Loucy (cell line): ENCODE data around the gene OMD.

Experiments used
- H2AFZ ChIP-seq: fragments of 200-600 bp; sonication (generic); 2 replicates; pipeline ENCODE4 v1.6.0; 2016; ENCODE audit warnings: antibody characterized with exemption, mild to moderate bottlenecking, low read length, moderate library complexity
- H3F3A ChIP-seq: fragments of 200-600 bp; 2 replicates; pipeline ENCODE4 v1.6.0; 2016; ENCODE audit warnings: antibody characterized with exemption, low read depth, mild to moderate bottlenecking
- H3K27me3 ChIP-seq: fragments of 200-600 bp; sonication (generic); 2 replicates; pipeline ENCODE4 v1.6.1; 2014; ENCODE audit warnings: low read length, mild to moderate bottlenecking; ENCODE audit not compliant: insufficient read depth, poor library complexity, severe bottlenecking
- H3K36me3 ChIP-seq: fragments of 200-600 bp; sonication (generic); 2 replicates; pipeline ENCODE4 v1.6.1; 2016; ENCODE audit warnings: low read length; ENCODE audit not compliant: insufficient read depth
- H3K4me1 ChIP-seq: fragments of 200-600 bp; sonication (generic); 2 replicates; pipeline ENCODE4 v1.5.1; 2014; ENCODE audit warnings: low read length, mild to moderate bottlenecking; ENCODE audit not compliant: insufficient read depth, poor library complexity, severe bottlenecking
- H3K4me2 ChIP-seq: fragments of 200-600 bp; sonication (generic); 2 replicates; pipeline ENCODE4 v1.6.0; 2014; ENCODE audit warnings: antibody characterized with exemption, low read length, low read depth, mild to moderate bottlenecking; ENCODE audit not compliant: poor library complexity, severe bottlenecking
- H3K4me3 ChIP-seq: fragments of 200-600 bp; sonication (generic); 2 replicates; pipeline ENCODE4 v1.5.1; 2014; ENCODE audit warnings: low read length, mild to moderate bottlenecking, mixed read lengths; ENCODE audit not compliant: poor library complexity, severe bottlenecking
- H3K79me2 ChIP-seq: fragments of 200-600 bp; sonication (generic); 2 replicates; pipeline ENCODE4 v1.6.1; 2014; ENCODE audit warnings: low read length; ENCODE audit not compliant: insufficient read depth
- H3K9ac ChIP-seq: fragments of 200-600 bp; sonication (generic); 2 replicates; pipeline ENCODE4 v1.6.0; 2014; ENCODE audit warnings: mild to moderate bottlenecking, low read depth, low read length, moderate library complexity; ENCODE audit not compliant: poor library complexity, severe bottlenecking
- H3K9me2 ChIP-seq: fragments of 200-600 bp; sonication (generic); replicated peaks from 2 replicates; pipeline ENCODE4 v1.6.1; 2016; ENCODE audit warnings: low read depth, low read length, mixed read lengths
- H3K9me3 ChIP-seq: fragments of 200-600 bp; sonication (generic); 2 replicates; pipeline ENCODE4 v1.6.1; 2014; ENCODE audit warnings: mild to moderate bottlenecking, antibody characterized with exemption, low read length, low read depth; ENCODE audit not compliant: insufficient read depth
- H4K20me1 ChIP-seq: fragments of 200-600 bp; sonication (generic); 2 replicates; pipeline ENCODE4 v1.6.0; 2014; ENCODE audit warnings: antibody characterized with exemption, low read length, mild to moderate bottlenecking; ENCODE audit not compliant: insufficient read depth, poor library complexity, severe bottlenecking
- EZH2phosphoT487 ChIP-seq: fragments of 200-600 bp; IDR thresholded peaks from 2 replicates; pipeline ENCODE4 v1.6.1; 2018; ENCODE audit warnings: antibody characterized with exemption, mild to moderate bottlenecking, moderate library complexity, borderline replicate concordance
- TF ChIP-seq, protein P1 (sequence below): fragments of 200-600 bp; sonication (generic); conservative IDR thresholded peaks from 2 replicates; pipeline ENCODE4 v1.5.1; 2014; ENCODE audit warnings: mild to moderate bottlenecking, antibody characterized with exemption, low read length

OMD gene

DNA sequence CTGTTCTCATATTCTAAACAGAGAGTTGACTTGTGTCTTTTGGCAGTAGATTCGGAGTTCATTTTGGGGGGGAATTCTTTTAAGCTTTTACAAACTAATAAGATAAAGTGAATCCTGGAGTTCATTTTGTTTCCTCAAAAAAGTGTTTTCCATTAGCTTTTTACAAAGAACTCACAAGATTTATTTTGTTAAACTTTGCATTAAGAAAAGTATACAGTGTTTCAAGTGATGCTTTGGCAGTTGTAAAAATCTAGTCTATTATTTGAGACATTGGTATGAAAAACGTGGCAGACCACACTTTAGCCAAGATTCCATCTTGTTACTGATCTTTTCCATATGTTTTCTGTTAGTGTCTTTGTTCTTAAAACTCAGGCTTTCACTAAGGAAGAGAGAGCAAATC is 1.2 kb upstream of the OMD start:
- no peaks in the 10 kb centered on the region for H3K4me1 ChIP-seq
- no peaks in the 10 kb centered on the region for H3K79me2 ChIP-seq
- no peak overlapping the region for H2AFZ ChIP-seq
- H3K4me3 ChIP-seq, result no peak overlapping the region
- no peaks in the 10 kb centered on the region for H4K20me1 ChIP-seq
- no peak overlapping the region for H3K9ac ChIP-seq
- H3K9me2 ChIP-seq, result no peaks in the 10 kb centered on the region
- H3K27me3 ChIP-seq, result no peaks in the 10 kb centered on the region
- no peak overlapping the region for H3K4me2 ChIP-seq
- TF ChIP-seq EZH2phosphoT487, result no peak
- TF ChIP-seq, protein P1, sequence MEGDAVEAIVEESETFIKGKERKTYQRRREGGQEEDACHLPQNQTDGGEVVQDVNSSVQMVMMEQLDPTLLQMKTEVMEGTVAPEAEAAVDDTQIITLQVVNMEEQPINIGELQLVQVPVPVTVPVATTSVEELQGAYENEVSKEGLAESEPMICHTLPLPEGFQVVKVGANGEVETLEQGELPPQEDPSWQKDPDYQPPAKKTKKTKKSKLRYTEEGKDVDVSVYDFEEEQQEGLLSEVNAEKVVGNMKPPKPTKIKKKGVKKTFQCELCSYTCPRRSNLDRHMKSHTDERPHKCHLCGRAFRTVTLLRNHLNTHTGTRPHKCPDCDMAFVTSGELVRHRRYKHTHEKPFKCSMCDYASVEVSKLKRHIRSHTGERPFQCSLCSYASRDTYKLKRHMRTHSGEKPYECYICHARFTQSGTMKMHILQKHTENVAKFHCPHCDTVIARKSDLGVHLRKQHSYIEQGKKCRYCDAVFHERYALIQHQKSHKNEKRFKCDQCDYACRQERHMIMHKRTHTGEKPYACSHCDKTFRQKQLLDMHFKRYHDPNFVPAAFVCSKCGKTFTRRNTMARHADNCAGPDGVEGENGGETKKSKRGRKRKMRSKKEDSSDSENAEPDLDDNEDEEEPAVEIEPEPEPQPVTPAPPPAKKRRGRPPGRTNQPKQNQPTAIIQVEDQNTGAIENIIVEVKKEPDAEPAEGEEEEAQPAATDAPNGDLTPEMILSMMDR, result no peak
- H3K36me3 ChIP-seq, result no peaks in the 10 kb centered on the region
- no peaks in the 10 kb centered on the region for H3K9me3 ChIP-seq
- no peaks in the 10 kb centered on the region for H3F3A ChIP-seq

DNA sequence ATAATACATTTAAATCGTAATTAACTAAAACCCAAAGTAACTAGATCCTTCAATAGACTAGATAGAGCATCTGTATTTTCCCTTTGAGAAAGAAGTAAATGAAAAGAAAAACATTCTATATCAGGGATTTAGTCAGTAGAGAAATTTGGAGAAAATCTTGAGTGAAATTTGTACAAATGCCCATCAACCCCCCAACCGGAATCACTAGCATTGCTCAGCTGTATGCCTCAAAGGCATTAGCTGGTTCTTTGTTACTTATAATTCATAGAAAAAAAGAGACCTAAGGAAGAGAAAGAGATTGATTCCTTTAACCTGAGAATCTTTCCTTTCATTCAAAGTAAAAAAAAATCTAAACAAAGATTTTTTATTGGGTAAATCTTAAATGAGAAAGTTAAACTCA is 659 bp downstream of the OMD start:
- no peak overlapping the region for H3K4me3 ChIP-seq
- H3F3A ChIP-seq, result no peaks in the 10 kb centered on the region
- no peaks in the 10 kb centered on the region for H3K9me3 ChIP-seq
- no peak overlapping the region for H3K4me2 ChIP-seq
- H4K20me1 ChIP-seq, result no peaks in the 10 kb centered on the region
- no peaks in the 10 kb centered on the region for H3K79me2 ChIP-seq
- H3K9me2 ChIP-seq, result no peaks in the 10 kb centered on the region
- H3K9ac ChIP-seq, result no peak overlapping the region
- no peaks in the 10 kb centered on the region for H3K4me1 ChIP-seq
- H2AFZ ChIP-seq, result no peak overlapping the region
- no peaks in the 10 kb centered on the region for H3K27me3 ChIP-seq
- no peaks in the 10 kb centered on the region for H3K36me3 ChIP-seq
- TF ChIP-seq EZH2phosphoT487, result no peak
- TF ChIP-seq, protein P1, result no peak

DNA sequence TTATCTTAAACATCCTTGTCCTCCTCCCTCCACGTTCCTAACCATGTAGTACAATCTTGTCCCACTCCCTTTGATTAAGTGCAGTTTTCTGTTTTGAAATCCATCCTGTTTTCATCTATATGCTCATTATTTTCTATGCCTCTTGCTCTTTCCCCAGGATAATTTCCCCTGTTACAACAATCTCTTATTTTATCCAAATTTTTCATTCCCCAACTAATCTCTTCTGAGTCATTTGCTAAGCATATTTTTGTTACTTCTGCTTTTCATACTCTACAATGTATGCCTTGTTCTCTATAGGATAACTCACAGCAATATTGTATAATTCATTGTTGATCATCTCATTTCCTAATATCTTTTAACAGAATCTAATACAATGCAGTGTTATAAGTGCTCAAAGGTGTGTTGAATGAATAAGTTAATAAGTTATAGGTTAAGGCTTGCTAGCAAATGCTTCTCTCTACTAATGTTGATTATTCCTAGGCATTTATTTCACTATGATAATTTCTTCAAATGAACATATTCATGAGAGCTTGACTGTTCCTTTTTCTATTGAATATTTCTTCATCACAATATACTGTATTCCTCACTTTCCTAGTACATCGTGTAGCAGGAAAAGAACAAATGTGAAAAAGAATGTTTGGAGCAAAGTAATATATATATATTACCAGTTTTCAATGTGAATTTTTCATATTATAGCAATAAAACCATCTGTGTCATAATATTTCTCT is 1.5 kb downstream of the OMD start:
- no peaks in the 10 kb centered on the region for H3K27me3 ChIP-seq
- H3F3A ChIP-seq, result no peaks in the 10 kb centered on the region
- no peaks in the 10 kb centered on the region for H3K4me1 ChIP-seq
- no peaks in the 10 kb centered on the region for H3K9me2 ChIP-seq
- H3K4me3 ChIP-seq, result no peak overlapping the region
- no peaks in the 10 kb centered on the region for H3K9me3 ChIP-seq
- no peak overlapping the region for H3K9ac ChIP-seq
- no peaks in the 10 kb centered on the region for H3K79me2 ChIP-seq
- no peak overlapping the region for H2AFZ ChIP-seq
- no peaks in the 10 kb centered on the region for H4K20me1 ChIP-seq
- no peak for TF ChIP-seq EZH2phosphoT487
- TF ChIP-seq, protein P1, result no peak
- no peaks in the 10 kb centered on the region for H3K36me3 ChIP-seq
- H3K4me2 ChIP-seq, result no peak overlapping the region
